Type B pancreatic cell (in vitro differentiated cells): ENCODE data around the gene SV2C. TPM values are rescaled to one million over a fixed set of nuclear protein-coding genes. Genes with fewer than 3 reads are reported as not detected.
"Not testable (repeated sequence)": the region's sequence is repeated elsewhere in the genome, so short reads cannot be mapped to it uniquely, and the experiment has no call there.

Source experiments
- DNase-seq: peaks from one replicate; pipeline ENCODE4 v3.0.0; 2021; ENCODE audit warnings: mixed read lengths; ENCODE audit not compliant: unreplicated experiment; ENCODE audit errors: extremely low spot score
- H3K27ac Mint-ChIP-seq: 2 replicates; pipeline ENCODE4 v1.8.0; 2021; ENCODE audit warnings: mild to moderate bottlenecking, mixed read lengths
- H3K27me3 Mint-ChIP-seq: 2 replicates; pipeline ENCODE4 v1.8.0; 2021; ENCODE audit warnings: mixed read lengths
- H3K36me3 Mint-ChIP-seq: 2 replicates; pipeline ENCODE4 v1.8.0; 2021; ENCODE audit warnings: mixed read lengths
- H3K4me1 Mint-ChIP-seq: one replicate; pipeline ENCODE4 v1.8.0; 2021; ENCODE audit warnings: mixed read lengths; ENCODE audit not compliant: unreplicated experiment
- H3K4me3 Mint-ChIP-seq: 2 replicates; pipeline ENCODE4 v1.8.0; 2021; ENCODE audit warnings: mild to moderate bottlenecking, mixed read lengths
- H3K9me3 Mint-ChIP-seq: 2 replicates; pipeline ENCODE4 v1.8.0; 2021; ENCODE audit warnings: mixed read lengths
- CTCF ChIP-seq: fragments of 200-600 bp; sonication (generic); conservative IDR thresholded peaks from 2 replicates; pipeline ENCODE4 v1.5.0; 2021; ENCODE audit warnings: antibody characterized with exemption, mild to moderate bottlenecking
- long read RNA-seq: library from polyadenylated mRNA; unstranded; transcript quantifications from one replicate; pipeline ENCODE4 v2.0.0, GENCODE V29; 2020
- total RNA-seq: library from RNA; stranded (reverse); gene quantifications from 2 replicates; pipeline ENCODE4 v1.2.1, GENCODE V29; 2021; ENCODE audit warnings: low replicate concordance

SV2C gene, protein sequence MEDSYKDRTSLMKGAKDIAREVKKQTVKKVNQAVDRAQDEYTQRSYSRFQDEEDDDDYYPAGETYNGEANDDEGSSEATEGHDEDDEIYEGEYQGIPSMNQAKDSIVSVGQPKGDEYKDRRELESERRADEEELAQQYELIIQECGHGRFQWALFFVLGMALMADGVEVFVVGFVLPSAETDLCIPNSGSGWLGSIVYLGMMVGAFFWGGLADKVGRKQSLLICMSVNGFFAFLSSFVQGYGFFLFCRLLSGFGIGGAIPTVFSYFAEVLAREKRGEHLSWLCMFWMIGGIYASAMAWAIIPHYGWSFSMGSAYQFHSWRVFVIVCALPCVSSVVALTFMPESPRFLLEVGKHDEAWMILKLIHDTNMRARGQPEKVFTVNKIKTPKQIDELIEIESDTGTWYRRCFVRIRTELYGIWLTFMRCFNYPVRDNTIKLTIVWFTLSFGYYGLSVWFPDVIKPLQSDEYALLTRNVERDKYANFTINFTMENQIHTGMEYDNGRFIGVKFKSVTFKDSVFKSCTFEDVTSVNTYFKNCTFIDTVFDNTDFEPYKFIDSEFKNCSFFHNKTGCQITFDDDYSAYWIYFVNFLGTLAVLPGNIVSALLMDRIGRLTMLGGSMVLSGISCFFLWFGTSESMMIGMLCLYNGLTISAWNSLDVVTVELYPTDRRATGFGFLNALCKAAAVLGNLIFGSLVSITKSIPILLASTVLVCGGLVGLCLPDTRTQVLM
- total RNA-seq, result 0.64 and 6.9 TPM in 2 replicates
- long read RNA-seq, partial matches to known transcripts, result 1 of 4 reads
- long read RNA-seq, other reads (novel, unspliced or antisense), result 3 of 4 reads

- Mint-ChIP-seq H3K4me1 (peaks cover 10% of the 10 kb centered on the region), H3K27me3 (peaks cover 96% of the 10 kb centered on the region), H3K4me3 (peak within 1 kb of the TSS; percentile 92), H3K27ac (peak within 1 kb of the TSS; percentile 39), H3K36me3 (no peaks in the 10 kb centered on the region), H3K9me3 (no peaks in the 10 kb centered on the region)
- TF ChIP-seq CTCF, result no peak
- DNase-seq, result peak; percentile 72
Measured at GRCh38 chr5:76082772-76083554, at the start of gene SV2C. Gene SV2C, plus strand, starts transcription at chr5:76083383. Its CDS starts 48,368 bp downstream, at chr5:76131751.

DNA sequence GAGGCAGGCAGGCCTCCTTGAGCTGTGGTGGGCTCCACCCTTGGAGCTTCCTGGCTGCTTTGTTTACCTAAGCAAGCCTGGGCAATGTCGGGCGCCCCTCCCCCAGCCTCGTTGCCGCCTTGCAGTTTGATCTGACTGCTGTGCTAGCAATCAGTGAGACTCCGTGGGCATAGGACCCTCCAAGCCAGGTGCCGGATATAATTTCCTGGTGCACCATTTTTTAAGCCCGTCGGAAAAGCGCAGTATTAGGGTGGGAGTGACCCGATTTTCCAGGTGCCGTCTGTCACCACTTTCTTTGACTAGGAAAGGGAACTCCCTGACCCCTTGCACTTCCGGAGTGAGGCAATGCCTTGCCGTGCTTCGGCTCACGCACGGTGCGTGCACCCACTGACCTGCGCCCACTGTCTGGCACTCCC is 45.4 kb upstream of the SV2C start:
- DNase-seq, result not testable (repeated sequence)

GRCh38 chr5:76038212-76038611 is 45.0 kb upstream of the SV2C start:
- no peaks in the 10 kb centered on the region for H3K9me3 Mint-ChIP-seq
- H3K36me3 Mint-ChIP-seq, result no peaks in the 10 kb centered on the region
- TF ChIP-seq CTCF, result no peak
- DNase-seq, result no peak
- H3K4me1 Mint-ChIP-seq, result peaks cover 4% of the 10 kb centered on the region
- H3K27ac Mint-ChIP-seq, result no peak overlapping the region
- H3K4me3 Mint-ChIP-seq, result peak overlapping the region; percentile 76
- peaks cover 26% of the 10 kb centered on the region for H3K27me3 Mint-ChIP-seq

More for the DNA sequence above, 45.4 kb upstream of the SV2C start:
- not testable (repeated sequence) for H3K27ac Mint-ChIP-seq, H3K9me3 Mint-ChIP-seq, H3K4me1 Mint-ChIP-seq, H3K36me3 Mint-ChIP-seq
- H3K4me3 Mint-ChIP-seq, result peak overlapping the region; percentile 76
- H3K27me3 Mint-ChIP-seq, result peaks cover 26% of the 10 kb centered on the region

DNA sequence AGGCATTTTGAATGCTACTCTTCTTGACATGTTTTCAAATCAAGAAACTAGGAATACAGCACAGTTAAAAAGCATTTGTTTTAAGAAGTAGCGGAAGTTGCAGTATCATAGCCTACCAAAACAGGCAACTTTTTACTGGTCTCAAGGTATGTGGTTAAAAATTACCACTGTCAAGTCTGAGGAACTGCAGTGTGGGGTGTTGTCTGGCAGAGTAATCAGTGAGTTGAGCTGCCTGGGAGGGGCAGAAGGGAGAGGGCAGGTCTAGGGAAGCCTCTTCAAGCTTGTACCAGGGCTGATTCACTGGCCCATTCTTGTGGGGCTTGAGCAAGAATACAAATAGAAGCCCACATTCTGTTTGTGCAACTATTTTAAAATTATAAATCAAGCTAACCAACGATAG is 42.4 kb upstream of the SV2C start:
- no peak overlapping the region for H3K27ac Mint-ChIP-seq
- no peak for TF ChIP-seq CTCF

GRCh38 chr5:76041863-76042262 is 41.3 kb upstream of the SV2C start:
- no peaks in the 10 kb centered on the region for H3K9me3 Mint-ChIP-seq
- peaks cover 4% of the 10 kb centered on the region for H3K4me1 Mint-ChIP-seq
- no peaks in the 10 kb centered on the region for H3K36me3 Mint-ChIP-seq
- no peak for TF ChIP-seq CTCF
- H3K27ac Mint-ChIP-seq, result no peak overlapping the region
- no peak overlapping the region for H3K4me3 Mint-ChIP-seq
- H3K27me3 Mint-ChIP-seq, result peaks cover 17% of the 10 kb centered on the region
- DNase-seq, result no peak

More for the DNA sequence above, 42.4 kb upstream of the SV2C start:
- H3K27me3 Mint-ChIP-seq, result peaks cover 17% of the 10 kb centered on the region
- H3K4me1 Mint-ChIP-seq, result peaks cover 4% of the 10 kb centered on the region
- no peak for DNase-seq
- no peaks in the 10 kb centered on the region for H3K36me3 Mint-ChIP-seq
- no peaks in the 10 kb centered on the region for H3K9me3 Mint-ChIP-seq
- no peak overlapping the region for H3K4me3 Mint-ChIP-seq
